DND-41 (cell line): Measurements from ENCODE around the gene XXYLT1.

ENCODE experiments used
- ATAC-seq: fragments of 200-7000 bp; cut with Tn5 transposase; 3 replicates; pipeline ENCODE4 v1.9.1; 2021; ENCODE audit warnings: low read depth; ENCODE audit not compliant: insufficient read depth
- DNase-seq: peaks from one replicate; pipeline ENCODE4 v3.0.0-alpha.2; 2020
- H2AFZ ChIP-seq: 2 replicates; pipeline ENCODE4 v1.6.0; 2012; ENCODE audit warnings: low read depth, low read length
- H3K27ac ChIP-seq: 2 replicates; pipeline ENCODE4 v1.5.1; 2012; ENCODE audit warnings: low read length, inconsistent platforms
- H3K27me3 ChIP-seq: fragments of 200-600 bp; sonication (generic); 2 replicates; pipeline ENCODE4 v1.6.0; 2012; ENCODE audit warnings: low read length, mild to moderate bottlenecking, inconsistent platforms; ENCODE audit not compliant: insufficient read depth, poor library complexity
- H3K36me3 ChIP-seq: 2 replicates; pipeline ENCODE4 v1.5.1; 2012; ENCODE audit warnings: low read length, inconsistent platforms; ENCODE audit not compliant: insufficient read depth
- H3K4me1 ChIP-seq: 2 replicates; pipeline ENCODE4 v1.5.1; 2012; ENCODE audit warnings: mild to moderate bottlenecking, low read length; ENCODE audit not compliant: insufficient read depth
- H3K4me2 ChIP-seq: 2 replicates; pipeline ENCODE4 v1.6.0; 2012; ENCODE audit warnings: mild to moderate bottlenecking, moderate library complexity, low read length, inconsistent platforms; ENCODE audit not compliant: insufficient read depth
- H3K4me3 ChIP-seq, 2 experiments: fragments of 200-600 bp in 1 of 2; shearing (Covaris generic) in 1 of 2; 2 replicates each; pipeline ENCODE4 v1.5.1; 2012 to 2016; ENCODE audit warnings: inconsistent platforms in 2 of 2, low read length in 2 of 2, mild to moderate bottlenecking in 2 of 2, low read depth in 1 of 2, moderate library complexity in 1 of 2
- H3K79me2 ChIP-seq: 2 replicates; pipeline ENCODE4 v1.6.0; 2012; ENCODE audit warnings: low read length, inconsistent platforms; ENCODE audit not compliant: insufficient read depth
- H3K9ac ChIP-seq: 2 replicates; pipeline ENCODE4 v1.6.0; 2012; ENCODE audit warnings: low read depth, mild to moderate bottlenecking, inconsistent platforms, low read length, moderate library complexity
- H3K9me3 ChIP-seq: 2 replicates; pipeline ENCODE4 v1.5.1; 2012; ENCODE audit warnings: low read length, moderate library complexity, mild to moderate bottlenecking, inconsistent platforms; ENCODE audit not compliant: insufficient read depth, severe bottlenecking
- H4K20me1 ChIP-seq: 2 replicates; pipeline ENCODE4 v1.6.0; 2012; ENCODE audit warnings: low read length; ENCODE audit not compliant: insufficient read depth
- EZH2 ChIP-seq: IDR thresholded peaks from 3 replicates; pipeline ENCODE4 v1.6.1; 2012; ENCODE audit warnings: borderline replicate concordance, low read depth, mild to moderate bottlenecking, moderate library complexity, low read length, inconsistent platforms; ENCODE audit not compliant: severe bottlenecking
- TF ChIP-seq, protein P1 (sequence below): IDR thresholded peaks from 2 replicates; pipeline ENCODE4 v1.5.1; 2012; ENCODE audit warnings: borderline replicate concordance, low read length, moderate library complexity, mild to moderate bottlenecking; ENCODE audit not compliant: poor library complexity, severe bottlenecking; ENCODE audit errors: extremely low read depth

Gene XXYLT1

DNA sequence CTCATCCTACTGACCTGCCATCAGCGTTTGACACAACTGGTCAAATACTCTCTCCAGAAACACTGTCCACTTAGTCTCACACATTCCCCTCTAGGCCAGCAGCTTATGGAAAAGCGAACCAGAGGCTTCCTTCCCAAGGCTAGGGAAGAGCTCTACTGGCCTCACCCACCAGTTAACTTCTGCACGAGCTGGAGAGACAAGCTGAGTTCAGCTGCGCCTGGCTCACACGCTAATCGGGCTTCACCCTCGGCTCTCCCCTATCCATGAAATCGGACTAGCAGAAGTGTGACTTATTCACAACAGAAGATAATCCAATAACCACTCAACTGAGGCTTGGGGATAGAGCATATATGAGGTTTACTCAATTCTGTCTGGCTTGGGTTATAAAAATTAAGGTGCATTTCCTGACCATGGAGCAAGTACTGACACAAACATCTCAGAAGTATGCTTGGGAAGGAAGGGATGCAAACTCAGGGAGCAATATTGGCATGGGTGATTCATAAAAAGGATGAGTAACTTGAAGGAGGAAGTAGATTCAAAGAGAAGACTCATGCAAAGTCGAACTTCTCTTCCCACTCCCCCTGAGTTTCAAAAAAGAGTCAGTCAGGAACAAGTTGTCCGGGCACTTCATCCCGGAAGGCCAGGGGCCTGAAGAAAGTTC is 73.1 kb downstream of the XXYLT1 start:
- TF ChIP-seq, protein P1, sequence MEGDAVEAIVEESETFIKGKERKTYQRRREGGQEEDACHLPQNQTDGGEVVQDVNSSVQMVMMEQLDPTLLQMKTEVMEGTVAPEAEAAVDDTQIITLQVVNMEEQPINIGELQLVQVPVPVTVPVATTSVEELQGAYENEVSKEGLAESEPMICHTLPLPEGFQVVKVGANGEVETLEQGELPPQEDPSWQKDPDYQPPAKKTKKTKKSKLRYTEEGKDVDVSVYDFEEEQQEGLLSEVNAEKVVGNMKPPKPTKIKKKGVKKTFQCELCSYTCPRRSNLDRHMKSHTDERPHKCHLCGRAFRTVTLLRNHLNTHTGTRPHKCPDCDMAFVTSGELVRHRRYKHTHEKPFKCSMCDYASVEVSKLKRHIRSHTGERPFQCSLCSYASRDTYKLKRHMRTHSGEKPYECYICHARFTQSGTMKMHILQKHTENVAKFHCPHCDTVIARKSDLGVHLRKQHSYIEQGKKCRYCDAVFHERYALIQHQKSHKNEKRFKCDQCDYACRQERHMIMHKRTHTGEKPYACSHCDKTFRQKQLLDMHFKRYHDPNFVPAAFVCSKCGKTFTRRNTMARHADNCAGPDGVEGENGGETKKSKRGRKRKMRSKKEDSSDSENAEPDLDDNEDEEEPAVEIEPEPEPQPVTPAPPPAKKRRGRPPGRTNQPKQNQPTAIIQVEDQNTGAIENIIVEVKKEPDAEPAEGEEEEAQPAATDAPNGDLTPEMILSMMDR: no peak
- TF ChIP-seq EZH2: no peak
- DNase-seq (no peak), ATAC-seq (no peak)
- Histone ChIP-seq H3K9me3 (no peaks in the 10 kb centered on the region), H2AFZ (no peak overlapping the region), H3K4me2 (no peak overlapping the region), H3K36me3 (no peaks in the 10 kb centered on the region), H4K20me1 (peaks cover 35% of the 10 kb centered on the region), H3K27me3 (no peaks in the 10 kb centered on the region), H3K9ac (no peak overlapping the region), H3K27ac (no peak overlapping the region), H3K4me1 (no peaks in the 10 kb centered on the region), H3K4me3 (no peak overlapping the region), H3K79me2 (peaks cover 9% of the 10 kb centered on the region; the same call in 1 of the 2 replicates)

DNA sequence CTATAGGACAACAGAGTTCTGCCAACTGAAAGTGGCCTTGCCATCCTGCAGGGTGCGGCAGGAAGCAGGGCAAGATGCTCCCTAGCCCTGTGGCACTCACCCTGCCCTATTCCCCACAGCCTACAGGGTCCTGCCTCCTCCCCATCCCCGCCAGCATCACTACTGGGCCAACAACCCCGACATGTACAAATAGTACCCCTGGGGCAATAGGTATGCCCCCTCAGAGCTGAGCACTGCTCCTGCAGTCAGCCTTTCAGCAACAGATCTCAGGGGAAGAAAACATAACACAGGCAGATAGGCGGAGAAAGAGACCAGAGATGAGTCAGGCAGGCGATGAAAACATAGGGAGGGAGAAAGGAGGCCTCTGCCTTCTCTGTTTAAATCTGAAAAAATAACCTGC is 74.7 kb downstream of the XXYLT1 start:
- Histone ChIP-seq H3K4me3 (no peak overlapping the region), H3K27me3 (no peaks in the 10 kb centered on the region), H2AFZ (no peak overlapping the region), H3K36me3 (no peaks in the 10 kb centered on the region), H3K79me2 (0 out of 2 replicates have a peak, but pooled peaks cover 9% of the 10 kb centered on the region), H3K27ac (no peak overlapping the region), H4K20me1 (peaks cover 32% of the 10 kb centered on the region), H3K9me3 (peaks cover 8% of the 10 kb centered on the region), H3K4me2 (no peak overlapping the region), H3K4me1 (no peaks in the 10 kb centered on the region), H3K9ac (no peak overlapping the region)
- DNase-seq: no peak
- ATAC-seq: no peak
- TF ChIP-seq EZH2: no peak
- TF ChIP-seq, protein P1: no peak

DNA sequence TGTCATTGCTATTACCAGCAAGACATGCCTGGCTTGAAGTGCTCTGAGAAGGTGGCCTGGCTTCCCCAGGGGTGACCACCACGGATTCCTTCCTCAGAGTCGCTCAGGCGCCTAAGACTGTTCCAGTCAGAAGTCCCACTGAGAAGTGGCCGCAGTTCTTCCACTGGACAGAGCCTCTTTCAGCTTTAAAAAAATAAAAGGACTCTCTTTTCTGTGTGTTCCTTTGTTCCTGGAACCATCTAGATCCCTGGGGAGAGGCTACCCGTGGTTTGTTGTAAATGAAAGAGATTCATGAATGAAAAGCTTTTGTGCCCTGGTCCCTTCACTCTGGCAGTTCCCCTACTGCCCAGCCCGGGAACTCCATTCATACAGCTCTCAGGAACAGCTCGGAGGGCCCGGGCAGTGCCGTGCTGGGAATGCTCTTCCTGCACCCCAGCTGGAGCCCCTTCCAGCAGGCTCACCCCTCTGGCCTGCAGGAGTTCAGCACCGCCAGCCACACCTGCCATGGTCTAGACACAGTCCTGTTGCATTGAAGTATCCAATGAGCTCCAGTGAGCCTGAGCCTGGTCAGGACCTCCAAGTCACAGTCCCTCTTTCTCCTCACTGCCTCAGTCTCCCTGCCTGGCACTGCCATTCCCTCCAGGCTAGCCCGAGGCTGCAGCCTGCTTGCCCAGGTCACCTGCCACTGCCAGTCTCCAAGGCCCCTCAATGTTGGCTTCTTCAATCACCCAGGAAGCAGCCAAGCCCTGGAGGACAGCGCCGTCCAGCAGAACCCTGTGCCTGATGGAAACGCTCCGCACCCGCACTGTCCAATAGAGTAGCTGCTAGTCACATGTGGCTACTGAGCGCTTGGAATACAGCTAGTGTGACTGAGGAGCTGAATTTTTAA is 75.4 kb downstream of the XXYLT1 start:
- no peak overlapping the region for H3K4me2 ChIP-seq
- H3K4me1 ChIP-seq: no peaks in the 10 kb centered on the region
- no peak overlapping the region for H3K9ac ChIP-seq
- H3K79me2 ChIP-seq: 0 out of 2 replicates have a peak, but pooled peaks cover 9% of the 10 kb centered on the region
- peaks cover 32% of the 10 kb centered on the region for H4K20me1 ChIP-seq
- no peak overlapping the region for H3K27ac ChIP-seq
- H3K4me3 ChIP-seq: no peak overlapping the region
- DNase-seq (no peak), ATAC-seq (no peak)
- peaks cover 13% of the 10 kb centered on the region for H3K9me3 ChIP-seq
- H3K36me3 ChIP-seq: no peaks in the 10 kb centered on the region
- H3K27me3 ChIP-seq: no peaks in the 10 kb centered on the region
- no peak for TF ChIP-seq EZH2
- TF ChIP-seq, protein P1: no peak
- no peak overlapping the region for H2AFZ ChIP-seq
